Neutrophil (primary cell): Measurements from ENCODE around the gene CDK15.

Source experiments
- H3K27ac ChIP-seq: fragments of 200-600 bp; sonication (generic); 2 replicates; pipeline ENCODE4 v1.5.1; 2016; ENCODE audit warnings: mild to moderate bottlenecking, moderate library complexity
- H3K27me3 ChIP-seq: fragments of 200-600 bp; sonication (generic); 2 replicates; pipeline ENCODE4 v1.6.0; 2016; ENCODE audit warnings: mild to moderate bottlenecking
- H3K36me3 ChIP-seq: fragments of 200-600 bp; sonication (generic); 2 replicates; pipeline ENCODE4 v1.5.1; 2017
- H3K4me1 ChIP-seq, 2 experiments: fragments of 200-600 bp in 1 of 2; sonication (generic) in 1 of 2; 1 replicate in 1 of 2; 2 replicates in 1 of 2; pipeline versions ENCODE4 v1.5.1 to v1.6.1; 2013 to 2016; ENCODE audit warnings: low read depth in 1 of 2, low read length in 1 of 2, mild to moderate bottlenecking in 1 of 2, moderate library complexity in 1 of 2; ENCODE audit not compliant: control insufficient read depth in 1 of 2, insufficient read depth in 1 of 2
- H3K4me3 ChIP-seq, 2 experiments: fragments of 200-600 bp in 1 of 2; sonication (generic) in 1 of 2; 1 replicate in 1 of 2; 2 replicates in 1 of 2; pipeline ENCODE4 v1.5.1; 2013 to 2016; ENCODE audit warnings: low read depth in 1 of 2, low read length in 1 of 2, mild to moderate bottlenecking in 1 of 2, moderate library complexity in 1 of 2
- H3K9me3 ChIP-seq: fragments of 200-600 bp; sonication (generic); 2 replicates; pipeline ENCODE4 v1.5.1; 2016
- CTCF ChIP-seq: fragments of 200-600 bp; sonication (generic); IDR thresholded peaks from 2 replicates; pipeline ENCODE4 v1.5.1; 2016; ENCODE audit warnings: antibody characterized with exemption

The CDK15 gene

DNA sequence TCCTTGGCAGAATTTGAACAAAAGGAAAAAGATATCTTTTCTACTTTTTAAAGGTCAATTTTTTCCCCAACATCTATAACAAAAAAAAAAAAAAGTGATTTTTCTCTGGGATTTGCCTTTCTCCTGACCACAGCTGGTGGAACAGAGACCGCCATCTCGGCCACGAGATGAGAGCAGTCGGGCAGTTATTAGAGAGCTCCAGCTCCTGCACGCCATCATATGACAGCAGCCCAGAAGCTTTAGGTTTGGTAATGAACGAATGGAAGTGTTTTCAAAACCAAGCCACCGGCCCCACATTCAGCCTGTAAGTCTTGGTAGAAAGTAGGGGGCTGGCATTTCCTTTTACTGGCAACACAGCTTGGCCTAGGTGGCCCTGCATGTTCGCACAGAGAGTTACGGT, 132.4 kb downstream of the CDK15 start:
- H3K4me3 ChIP-seq = no peak overlapping the region
- no peak for TF ChIP-seq CTCF
- no peaks in the 10 kb centered on the region for H3K36me3 ChIP-seq
- H3K27me3 ChIP-seq = peaks cover 4% of the 10 kb centered on the region
- H3K4me1 ChIP-seq = no peaks in the 10 kb centered on the region
- no peaks in the 10 kb centered on the region for H3K9me3 ChIP-seq
- no peak overlapping the region for H3K27ac ChIP-seq

DNA sequence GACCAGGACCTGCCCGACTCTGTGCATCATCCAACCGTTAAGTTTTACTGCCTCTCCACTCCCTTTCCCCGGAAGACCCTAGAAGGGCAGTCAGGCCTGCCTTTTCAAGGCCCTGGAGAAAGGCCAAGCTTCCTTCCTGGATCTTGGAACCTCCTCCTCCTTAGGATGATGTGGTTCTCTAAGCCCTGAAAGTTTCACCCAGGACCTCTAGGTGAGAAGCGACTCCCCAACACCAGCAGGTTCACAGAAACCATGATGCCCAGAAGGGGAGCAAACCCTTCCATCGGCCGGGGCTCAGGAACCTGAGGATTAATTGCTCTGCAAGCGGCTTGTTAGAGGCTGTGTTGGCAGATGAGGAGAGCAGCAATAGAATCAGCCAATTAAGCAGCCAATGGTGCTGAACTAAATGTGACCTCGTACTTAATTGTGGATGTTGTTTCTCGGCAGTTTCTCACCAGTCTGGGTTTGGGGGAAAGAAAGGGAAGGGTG, 133.2 kb downstream of the CDK15 start:
- Histone ChIP-seq H3K4me1 (no peaks in the 10 kb centered on the region), H3K36me3 (no peaks in the 10 kb centered on the region), H3K4me3 (no peak overlapping the region), H3K27me3 (no peaks in the 10 kb centered on the region), H3K27ac (no peak overlapping the region), H3K9me3 (no peaks in the 10 kb centered on the region)
- no peak for TF ChIP-seq CTCF

GRCh38 chr2:201942531-201942930, 136.2 kb downstream of the CDK15 start:
- no peaks in the 10 kb centered on the region for H3K27me3 ChIP-seq
- no peaks in the 10 kb centered on the region for H3K9me3 ChIP-seq
- H3K36me3 ChIP-seq = no peaks in the 10 kb centered on the region
- no peaks in the 10 kb centered on the region for H3K4me1 ChIP-seq
- TF ChIP-seq CTCF = no peak
- H3K27ac ChIP-seq = no peak overlapping the region
- H3K4me3 ChIP-seq = no peak overlapping the region
